Measurements from ENCODE around the gene SERINC5. TPM values are rescaled to one million over a fixed set of nuclear protein-coding genes. Genes with fewer than 3 reads are reported as not detected.

The SERINC5 gene
- polyA plus RNA-seq, 1 of the 3 experiments (the other 2 are of a cell fraction) = 4.5 TPM

DNA sequence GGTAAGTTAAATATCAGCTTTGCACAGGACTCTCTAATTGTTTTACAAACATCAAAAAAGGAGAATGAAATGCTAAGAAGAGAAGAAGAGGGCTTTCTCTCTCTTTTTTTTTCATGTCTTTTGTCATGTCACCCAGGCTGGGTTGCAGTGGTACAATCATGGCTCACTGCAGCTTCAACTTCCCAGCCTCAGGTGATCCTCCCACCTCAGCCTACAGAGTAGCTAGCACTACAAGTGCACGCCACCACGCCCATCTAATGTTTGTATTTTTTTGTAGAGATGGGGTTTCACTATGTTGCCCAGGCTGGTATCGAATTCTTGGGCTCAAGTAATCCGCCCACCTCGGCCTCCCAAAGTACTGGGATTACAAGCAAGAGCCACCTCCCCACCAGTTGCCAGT, 18.6 kb downstream of the SERINC5 start:
- peaks cover 15 to 17% of the 10 kb centered on the region in 2 experiments; a peak in 3 of 4 replicates for H3K4me1 ChIP-seq (ENCODE audit: control insufficient read depth in 1 of 2, insufficient read depth in 2 of 2, low read depth in 1 of 2, low read length in 1 of 2)
- no peaks in the 10 kb centered on the region for H3K9me2 ChIP-seq
- no peak overlapping the region for H3K4me3 ChIP-seq (ENCODE audit: low read depth in 2 of 2, low read length in 1 of 2)
- peaks cover 0 to 10% of the 10 kb centered on the region in 2 experiments for H3K36me3 ChIP-seq (replicated peaks in 1 of 2; ENCODE audit: control insufficient read depth in 1 of 2, insufficient read depth in 2 of 2, low read length in 1 of 2)
- H4K20me1 ChIP-seq (ENCODE audit: insufficient read depth) = no peaks in the 10 kb centered on the region
- H3K4me2 ChIP-seq = no peak overlapping the region
- H3K9ac ChIP-seq = no peak overlapping the region
- no peaks in the 10 kb centered on the region for H3K27me3 ChIP-seq (ENCODE audit: insufficient read depth)
- H3K9me3 ChIP-seq = peaks cover 8% of the 10 kb centered on the region; the same call in 1 of the 2 replicates
- 92% methylated on average over 5 of the region's 5 CpGs for WGBS (ENCODE audit: low lambda C conversion rate)
- no peak overlapping the region for H3K27ac ChIP-seq (ENCODE audit: low read depth in 2 of 2, low read length in 1 of 2)
- no peak overlapping the region for H2AFZ ChIP-seq (ENCODE audit: low read depth)
- CTCF ChIA-PET = no interaction called here
- TF ChIP-seq, protein P1, sequence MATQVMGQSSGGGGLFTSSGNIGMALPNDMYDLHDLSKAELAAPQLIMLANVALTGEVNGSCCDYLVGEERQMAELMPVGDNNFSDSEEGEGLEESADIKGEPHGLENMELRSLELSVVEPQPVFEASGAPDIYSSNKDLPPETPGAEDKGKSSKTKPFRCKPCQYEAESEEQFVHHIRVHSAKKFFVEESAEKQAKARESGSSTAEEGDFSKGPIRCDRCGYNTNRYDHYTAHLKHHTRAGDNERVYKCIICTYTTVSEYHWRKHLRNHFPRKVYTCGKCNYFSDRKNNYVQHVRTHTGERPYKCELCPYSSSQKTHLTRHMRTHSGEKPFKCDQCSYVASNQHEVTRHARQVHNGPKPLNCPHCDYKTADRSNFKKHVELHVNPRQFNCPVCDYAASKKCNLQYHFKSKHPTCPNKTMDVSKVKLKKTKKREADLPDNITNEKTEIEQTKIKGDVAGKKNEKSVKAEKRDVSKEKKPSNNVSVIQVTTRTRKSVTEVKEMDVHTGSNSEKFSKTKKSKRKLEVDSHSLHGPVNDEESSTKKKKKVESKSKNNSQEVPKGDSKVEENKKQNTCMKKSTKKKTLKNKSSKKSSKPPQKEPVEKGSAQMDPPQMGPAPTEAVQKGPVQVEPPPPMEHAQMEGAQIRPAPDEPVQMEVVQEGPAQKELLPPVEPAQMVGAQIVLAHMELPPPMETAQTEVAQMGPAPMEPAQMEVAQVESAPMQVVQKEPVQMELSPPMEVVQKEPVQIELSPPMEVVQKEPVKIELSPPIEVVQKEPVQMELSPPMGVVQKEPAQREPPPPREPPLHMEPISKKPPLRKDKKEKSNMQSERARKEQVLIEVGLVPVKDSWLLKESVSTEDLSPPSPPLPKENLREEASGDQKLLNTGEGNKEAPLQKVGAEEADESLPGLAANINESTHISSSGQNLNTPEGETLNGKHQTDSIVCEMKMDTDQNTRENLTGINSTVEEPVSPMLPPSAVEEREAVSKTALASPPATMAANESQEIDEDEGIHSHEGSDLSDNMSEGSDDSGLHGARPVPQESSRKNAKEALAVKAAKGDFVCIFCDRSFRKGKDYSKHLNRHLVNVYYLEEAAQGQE (IDR thresholded peaks at IDR 0.05; ENCODE audit: low read depth, low read length) = no peak
- TF ChIP-seq RAD21 (IDR thresholded peaks at IDR 0.05; ENCODE audit: low read length) = no peak
- TF ChIP-seq CHD2 (IDR thresholded peaks at IDR 0.05; ENCODE audit: low read length, partially characterized antibody) = no peak
- no peak for TF ChIP-seq FOSL2 (IDR thresholded peaks at IDR 0.05; ENCODE audit: borderline replicate concordance, low read depth)
- TF ChIP-seq SIN3A (IDR thresholded peaks at IDR 0.05; ENCODE audit: borderline replicate concordance, low read depth, low read length) = no peak
- no peak for TF ChIP-seq SMC3 (IDR thresholded peaks at IDR 0.05; ENCODE audit: low read depth, low read length)
- TF ChIP-seq, protein P2, sequence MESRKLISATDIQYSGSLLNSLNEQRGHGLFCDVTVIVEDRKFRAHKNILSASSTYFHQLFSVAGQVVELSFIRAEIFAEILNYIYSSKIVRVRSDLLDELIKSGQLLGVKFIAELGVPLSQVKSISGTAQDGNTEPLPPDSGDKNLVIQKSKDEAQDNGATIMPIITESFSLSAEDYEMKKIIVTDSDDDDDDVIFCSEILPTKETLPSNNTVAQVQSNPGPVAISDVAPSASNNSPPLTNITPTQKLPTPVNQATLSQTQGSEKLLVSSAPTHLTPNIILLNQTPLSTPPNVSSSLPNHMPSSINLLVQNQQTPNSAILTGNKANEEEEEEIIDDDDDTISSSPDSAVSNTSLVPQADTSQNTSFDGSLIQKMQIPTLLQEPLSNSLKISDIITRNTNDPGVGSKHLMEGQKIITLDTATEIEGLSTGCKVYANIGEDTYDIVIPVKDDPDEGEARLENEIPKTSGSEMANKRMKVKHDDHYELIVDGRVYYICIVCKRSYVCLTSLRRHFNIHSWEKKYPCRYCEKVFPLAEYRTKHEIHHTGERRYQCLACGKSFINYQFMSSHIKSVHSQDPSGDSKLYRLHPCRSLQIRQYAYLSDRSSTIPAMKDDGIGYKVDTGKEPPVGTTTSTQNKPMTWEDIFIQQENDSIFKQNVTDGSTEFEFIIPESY (IDR thresholded peaks at IDR 0.05; ENCODE audit: borderline replicate concordance, low read depth) = no peak
- no peak for TF ChIP-seq RXRA (IDR thresholded peaks at IDR 0.05; ENCODE audit: borderline replicate concordance, low read depth)
- TF ChIP-seq NRF1 (IDR thresholded peaks at IDR 0.05; ENCODE audit: low read depth, low read length) = no peak
- TF ChIP-seq JUND (IDR thresholded peaks at IDR 0.05) = no peak
- TF ChIP-seq POLR2AphosphoS5 (IDR thresholded peaks at IDR 0.05; ENCODE audit: low read depth, low read length) = no peak
- no peak for TF ChIP-seq MXI1 (IDR thresholded peaks at IDR 0.05; ENCODE audit: low read depth, low read length)
- no peak for DNase-seq
- POLR2A ChIA-PET = no interaction called here
- H3K79me2 ChIP-seq (ENCODE audit: insufficient read depth) = no peaks in the 10 kb centered on the region
- peaks cover 3% of the 10 kb centered on the region for H3F3A ChIP-seq (replicated peaks; ENCODE audit: insufficient read depth)
